GM19043 (cell line): ENCODE measurements around the gene IL6ST.
A peak's percentile ranks its signal among the peaks of the same experiment; 100 is the strongest.

Source experiments
- ATAC-seq: cut with Tn5 transposase; IDR thresholded peaks from one replicate; pipeline ENCODE4 v1.9.1; 2021; ENCODE audit warnings: low read depth; ENCODE audit not compliant: unreplicated experiment

The IL6ST gene

DNA sequence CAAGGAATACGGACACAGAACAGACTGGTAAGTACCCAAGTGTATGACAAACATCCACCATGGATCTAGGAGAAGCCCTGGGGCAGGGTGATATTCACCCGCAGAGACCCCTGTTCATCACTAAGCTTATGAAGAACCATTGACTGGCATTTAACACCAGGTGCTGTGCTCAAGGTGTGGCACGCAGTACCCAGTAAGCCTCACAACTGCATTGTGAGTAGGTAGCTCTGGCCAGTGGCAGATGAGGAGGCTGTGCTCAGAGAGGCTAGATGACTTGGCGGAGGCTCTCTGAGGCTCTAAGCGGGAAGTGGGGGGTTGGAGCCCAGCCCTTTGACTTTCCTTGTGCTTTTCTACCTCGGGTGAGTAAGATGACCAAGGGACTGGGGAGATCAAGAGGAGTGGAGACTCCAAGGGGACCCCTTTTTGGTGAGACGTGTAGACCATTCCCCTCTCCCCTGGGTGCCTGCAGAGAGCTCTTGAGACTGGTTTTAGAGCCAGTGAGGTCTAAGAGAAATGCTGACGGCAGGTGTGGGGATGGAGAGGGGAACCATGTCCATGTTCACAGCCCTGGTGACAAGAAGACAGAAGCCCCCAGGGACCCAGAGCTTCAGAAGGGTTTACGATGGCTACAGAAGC lies 70.8 kb downstream of the IL6ST start:
- no peak for ATAC-seq

DNA sequence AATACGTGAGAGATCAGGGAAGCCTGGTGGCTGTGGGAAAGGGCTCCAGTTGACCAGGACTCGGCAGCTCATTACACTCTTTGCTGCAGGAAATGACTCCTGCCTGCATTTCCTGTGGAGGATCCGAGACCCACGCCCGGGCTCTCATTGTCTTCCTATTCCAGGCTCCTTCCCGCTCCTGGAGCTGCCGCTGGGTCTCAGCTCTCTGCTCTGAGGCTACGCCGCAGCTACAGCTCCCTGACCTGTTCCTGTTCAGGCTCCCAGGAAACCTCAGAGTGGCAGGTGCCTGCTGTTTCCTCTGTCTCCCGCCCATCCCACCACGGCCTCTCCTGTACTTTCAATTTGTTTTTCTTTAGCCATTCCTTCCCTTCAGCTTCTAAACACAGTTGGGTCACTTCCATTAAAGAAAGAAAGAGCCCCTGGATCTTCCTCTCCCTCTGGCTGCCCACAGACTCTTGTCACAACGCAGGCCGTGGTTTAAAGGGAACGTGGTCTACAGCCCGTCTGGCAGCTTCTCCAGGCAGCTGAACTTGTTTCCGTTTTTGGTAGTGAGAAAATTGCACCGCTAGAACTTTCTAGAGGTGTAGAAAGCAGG lies 71.5 kb downstream of the IL6ST start:
- ATAC-seq: no peak

DNA sequence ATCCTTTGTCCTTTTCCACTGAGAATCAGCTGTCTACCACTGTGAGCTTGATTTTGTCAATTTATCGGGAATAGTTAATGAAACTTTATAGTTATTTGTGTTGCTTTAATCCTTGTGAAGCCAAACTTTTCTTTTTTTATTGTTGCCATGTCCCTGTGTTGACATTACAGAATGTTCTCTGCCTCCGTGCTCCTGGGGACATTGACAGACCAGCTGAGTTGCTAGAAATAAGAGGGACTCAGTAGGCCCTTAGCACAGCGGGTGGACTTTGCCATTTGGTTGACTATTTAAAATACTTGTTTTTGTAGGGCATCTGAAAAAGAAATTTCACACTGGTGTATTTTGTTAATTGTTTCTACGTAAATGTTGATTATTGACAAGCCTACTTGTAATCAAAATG lies 73.1 kb downstream of the IL6ST start:
- no peak for ATAC-seq

DNA sequence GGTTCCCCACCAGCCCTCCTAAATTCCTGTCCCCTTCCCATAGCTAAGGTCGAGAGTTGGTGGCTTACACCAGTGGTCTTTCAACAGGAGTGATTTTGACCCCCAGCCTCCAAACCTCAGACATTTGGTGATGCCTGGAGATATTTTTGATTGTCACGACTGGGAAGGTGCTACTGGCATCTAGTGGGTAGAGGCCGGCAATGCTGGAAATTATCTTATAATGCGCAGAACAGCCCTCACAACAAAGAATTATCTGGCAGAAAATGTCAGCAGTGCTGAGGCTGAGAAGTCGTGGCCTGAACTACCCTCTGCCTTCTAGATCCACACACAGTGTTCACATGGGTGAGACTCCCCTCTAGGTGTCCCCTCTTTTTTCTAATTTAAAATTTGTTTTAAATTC lies 74.0 kb downstream of the IL6ST start:
- ATAC-seq: no peak

GRCh38 chr5:55919625-55920024 lies 75.1 kb downstream of the IL6ST start:
- no peak for ATAC-seq

- ATAC-seq: no peak
Measured at GRCh38 chr5:55918087-55919035, 76.4 kb downstream of the IL6ST start.

GRCh38 chr5:55917402-55918086 lies 77.2 kb downstream of the IL6ST start:
- no peak for ATAC-seq

DNA sequence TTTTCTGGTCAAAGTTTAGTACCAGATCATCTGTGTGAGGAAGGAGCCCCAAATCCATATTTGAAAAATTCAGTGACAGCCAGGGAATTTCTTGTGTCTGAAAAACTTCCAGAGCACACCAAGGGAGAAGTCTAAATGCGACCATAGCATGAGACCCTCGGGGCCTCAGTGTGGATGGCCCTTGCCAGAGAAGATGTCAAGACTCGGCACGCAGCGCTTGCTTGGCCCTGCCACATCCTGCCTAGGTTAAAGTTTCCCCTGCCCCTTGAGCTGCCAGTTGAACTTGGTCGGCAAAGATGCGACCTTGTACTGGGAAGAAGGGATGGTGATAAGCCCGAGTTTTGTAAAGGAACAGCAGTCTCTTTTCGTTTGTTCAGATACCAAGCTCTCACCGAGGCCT lies 77.8 kb downstream of the IL6ST start:
- ATAC-seq: no peak

GRCh38 chr5:55915783-55916182 lies 79.0 kb downstream of the IL6ST start:
- ATAC-seq: no peak

DNA sequence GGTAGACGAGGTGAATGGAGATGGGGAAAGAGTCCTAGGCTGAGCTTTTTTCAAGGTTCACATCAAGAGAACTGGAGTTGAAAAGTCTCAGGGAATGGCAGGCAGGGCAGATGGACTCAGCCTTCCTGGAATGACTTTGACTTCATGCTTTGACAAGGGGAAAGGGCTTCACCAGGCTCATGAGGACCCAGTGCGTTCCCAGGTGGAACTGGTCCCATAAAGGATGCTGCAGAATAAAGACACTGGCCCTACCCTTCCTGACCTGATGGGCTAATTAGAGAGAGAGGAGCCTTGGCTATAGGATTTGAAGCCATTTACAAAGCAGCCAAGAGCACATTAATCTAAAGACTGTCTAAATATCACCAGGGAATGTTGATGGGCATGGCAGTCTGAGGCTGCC lies 79.8 kb downstream of the IL6ST start:
- no peak for ATAC-seq

DNA sequence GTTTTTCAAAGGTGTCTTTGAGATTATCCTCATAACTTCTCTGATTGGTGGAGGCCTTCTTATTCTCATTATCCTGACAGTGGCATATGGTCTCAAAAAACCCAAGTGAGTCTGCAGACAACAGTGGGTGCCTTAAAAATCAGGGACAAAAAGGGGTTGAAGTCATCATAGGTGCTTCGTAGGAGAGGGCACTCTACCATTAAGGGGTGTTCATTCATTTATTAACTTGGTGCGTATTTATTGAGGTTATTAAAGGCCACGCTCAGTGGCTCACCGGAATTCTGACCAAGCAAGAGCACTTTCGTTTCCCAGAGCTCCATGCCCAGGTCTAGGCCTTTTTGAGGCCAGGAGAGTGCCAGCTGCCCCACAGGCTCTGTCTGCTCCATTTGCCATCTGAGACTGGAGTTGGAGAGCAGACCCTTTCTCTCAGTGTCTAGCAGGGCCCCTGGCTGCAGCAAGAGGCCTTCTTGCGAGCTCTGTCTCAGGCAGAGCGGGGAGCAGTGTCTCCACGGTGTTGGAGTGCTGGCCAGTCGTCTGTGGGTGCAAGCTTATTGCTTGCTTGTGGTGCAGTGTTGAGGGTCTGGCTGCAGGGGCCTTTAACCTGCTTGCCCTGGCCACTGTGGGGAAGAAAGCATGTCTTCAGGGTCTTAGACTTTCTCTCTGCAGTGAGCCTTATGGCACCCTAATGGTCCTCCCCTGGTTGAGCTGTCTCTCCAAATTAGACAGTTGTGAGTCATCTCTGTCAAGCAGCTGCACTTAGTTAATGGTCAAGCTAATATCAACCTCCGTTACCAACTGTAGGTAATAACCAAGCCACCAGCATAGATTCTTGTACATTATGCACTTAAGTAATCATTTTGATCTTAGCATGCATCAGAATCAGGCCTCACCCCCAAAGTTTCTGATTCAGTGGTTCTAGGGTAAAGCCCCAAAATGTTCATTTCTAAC lies 81.0 kb downstream of the IL6ST start:
- peak; percentile 97 for ATAC-seq

DNA sequence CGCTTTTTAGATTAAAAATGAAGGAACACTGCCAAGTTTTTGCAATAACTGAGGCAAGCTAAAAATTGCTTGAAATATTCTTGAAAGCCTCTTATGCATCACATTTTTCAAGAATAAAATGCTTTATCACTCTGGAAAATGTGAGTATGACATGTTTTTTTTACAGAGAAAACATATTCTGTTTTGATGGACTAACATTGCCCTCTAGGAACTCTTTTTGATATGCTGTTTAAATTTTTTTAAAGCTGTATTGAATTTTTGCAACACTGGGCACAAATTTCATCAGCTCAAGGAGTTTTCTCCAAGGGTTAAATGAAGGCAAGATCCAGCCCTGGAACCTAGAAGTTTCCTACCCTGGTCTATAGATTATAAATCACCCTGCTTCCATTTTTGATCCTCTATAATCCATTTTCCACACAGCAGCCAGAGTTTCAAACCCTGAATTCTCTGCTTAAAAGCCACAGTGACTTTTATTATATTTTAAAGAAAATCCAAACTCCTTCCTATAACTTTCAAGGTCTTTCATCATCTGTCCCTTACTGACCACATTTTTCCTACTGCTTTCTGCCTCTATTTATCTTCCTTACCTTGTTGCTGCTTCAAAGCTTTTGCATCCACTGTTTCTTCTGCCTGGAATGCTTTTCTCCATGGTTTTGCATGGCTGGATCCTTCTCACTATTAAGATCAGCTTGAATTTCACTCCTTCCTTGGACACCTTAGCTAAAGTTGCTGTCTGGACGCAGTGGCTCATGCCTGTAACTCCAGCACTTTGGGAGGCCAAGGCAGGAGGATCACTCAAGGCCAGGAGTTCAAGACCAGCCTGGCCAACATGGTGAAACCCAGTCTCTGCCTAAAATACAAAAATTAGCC lies 82.7 kb downstream of the IL6ST start:
- ATAC-seq: no peak

DNA sequence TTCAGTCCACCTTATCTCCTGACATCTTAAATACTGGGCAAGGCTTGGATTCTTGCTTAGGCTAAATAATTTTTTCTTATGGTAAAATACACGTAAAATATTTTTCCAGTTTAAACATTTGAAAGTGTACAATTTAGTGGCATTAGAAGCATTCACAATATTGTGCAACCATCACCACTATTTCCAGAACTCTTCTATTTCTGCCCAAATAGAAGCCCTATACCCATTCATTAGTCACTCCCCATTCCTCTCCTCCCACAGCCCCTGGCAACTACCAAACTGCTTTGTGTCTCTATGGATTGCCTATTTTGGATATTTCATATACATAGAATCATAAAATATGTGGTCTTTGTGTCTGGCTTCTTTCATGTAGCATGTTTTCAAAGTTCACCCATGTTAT lies 86.0 kb downstream of the IL6ST start:
- no peak for ATAC-seq

- ATAC-seq: no peak
Measured at GRCh38 chr5:55907927-55908326, 86.8 kb downstream of the IL6ST start.

GRCh38 chr5:55905251-55905650 lies 89.5 kb downstream of the IL6ST start:
- ATAC-seq: no peak

GRCh38 chr5:55904152-55904551 lies 90.6 kb downstream of the IL6ST start:
- ATAC-seq: no peak

DNA sequence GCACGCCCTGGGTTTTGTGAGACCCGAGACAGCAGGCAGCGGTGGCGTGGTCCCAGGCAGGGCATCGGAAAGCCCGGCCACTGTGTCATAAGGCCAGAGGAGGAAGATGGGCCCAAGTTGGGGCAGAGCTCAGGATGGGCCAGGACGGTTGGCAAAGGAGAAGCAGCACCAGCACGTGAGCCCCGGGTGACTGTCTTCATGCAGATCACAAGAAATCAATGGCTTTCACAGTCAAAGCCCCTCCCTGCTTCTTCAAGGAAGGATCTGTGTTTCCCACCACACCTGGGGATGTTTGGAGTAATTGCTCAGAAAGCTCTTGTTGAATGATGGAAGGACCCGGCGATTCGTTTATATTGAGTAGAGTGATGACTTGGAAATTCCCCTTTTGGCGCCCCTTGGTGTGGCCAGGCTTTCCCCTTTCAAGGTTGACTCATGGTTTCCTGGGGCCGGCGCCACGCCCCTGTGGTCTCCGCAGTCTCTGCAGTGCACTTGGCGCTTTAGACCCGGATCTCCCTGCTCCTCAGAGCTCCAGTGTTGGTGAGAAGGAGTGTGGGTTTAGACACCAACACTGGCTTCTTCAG lies 91.6 kb downstream of the IL6ST start:
- ATAC-seq: peak; percentile 96

DNA sequence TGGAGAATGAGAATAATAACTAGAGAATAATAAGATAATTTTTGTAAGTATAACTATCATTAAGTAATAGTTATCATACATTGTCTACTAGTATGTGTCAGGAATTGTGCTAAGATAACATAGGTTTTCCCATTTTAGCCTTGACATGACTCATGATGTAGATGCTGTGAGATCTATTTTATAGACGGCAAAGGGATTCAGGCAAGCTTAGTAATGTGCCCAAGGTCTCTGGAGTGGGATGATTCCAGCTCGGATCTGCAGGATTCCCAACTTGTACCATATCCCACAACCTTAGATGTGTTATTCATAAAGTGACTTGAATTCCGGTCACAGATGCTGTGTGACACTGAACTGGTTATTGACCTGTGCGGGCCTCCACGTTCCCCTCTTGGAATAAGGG lies 92.1 kb downstream of the IL6ST start:
- ATAC-seq: no peak

- ATAC-seq: no peak
Measured at GRCh38 chr5:55900776-55901175, 94.0 kb downstream of the IL6ST start.
